ENCODE results near the gene NOLC1.

Gene NOLC1

DNA sequence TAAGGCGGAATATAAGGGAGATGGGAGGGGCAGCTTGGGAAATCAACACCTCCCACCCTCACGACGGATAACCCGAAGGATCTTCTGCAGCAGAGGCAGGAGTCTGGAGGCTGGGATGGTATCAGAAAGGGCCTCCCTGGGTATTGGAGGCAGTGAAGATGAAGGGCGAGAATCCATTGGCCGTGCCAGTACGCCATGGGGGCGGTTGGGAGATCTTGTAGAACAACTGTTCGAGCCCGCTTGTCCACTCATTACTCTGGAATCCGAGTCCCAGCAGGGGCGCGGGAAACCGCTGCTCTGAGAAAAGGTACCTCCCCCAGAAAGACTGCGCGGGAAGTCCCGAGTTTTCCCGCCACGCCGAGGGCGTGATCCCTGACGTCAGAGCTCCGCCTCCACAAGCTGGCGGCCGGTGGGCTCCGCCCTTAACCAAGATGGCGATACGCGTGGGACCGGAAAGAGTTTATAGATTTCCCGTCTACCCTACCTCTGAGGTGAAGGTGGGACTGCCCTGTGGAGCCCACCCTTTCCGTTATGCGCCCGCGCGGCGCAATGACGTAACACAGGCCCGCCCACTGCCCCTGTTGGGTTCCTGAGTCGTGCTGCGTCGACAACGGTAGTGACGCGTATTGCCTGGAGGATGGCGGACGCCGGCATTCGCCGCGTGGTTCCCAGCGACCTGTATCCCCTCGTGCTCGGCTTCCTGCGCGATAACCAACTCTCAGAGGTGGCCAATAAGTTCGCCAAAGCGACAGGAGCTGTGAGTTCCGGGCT is at the start of gene NOLC1:
Gene NOLC1 (plus strand): TSS at position 616 of the 771 bp plus-strand sequence. CDS start 22 bp downstream, at position 638.
- TF ChIP-seq ZNF384 (IDR thresholded peaks at IDR 0.05) (no peak), LEF1 (IDR thresholded peaks at IDR 0.05; ENCODE audit: borderline replicate concordance) (no peak), FOXM1 (IDR thresholded peaks at IDR 0.05; ENCODE audit: borderline replicate concordance) (no peak), NFRKB (IDR thresholded peaks at IDR 0.05) (no peak), SUZ12 (IDR thresholded peaks at IDR 0.05) (no peak), FOXK2 (IDR thresholded peaks at IDR 0.05) (no peak), HDGF (IDR thresholded peaks at IDR 0.05; ENCODE audit: borderline replicate concordance) (no peak), SP1 (IDR thresholded peaks at IDR 0.05) (peak; percentile 71; the same call in 1 of the 2 replicates), TARDBP (IDR thresholded peaks at IDR 0.05) (no peak), BHLHE40 (IDR thresholded peaks at IDR 0.05; ENCODE audit: borderline replicate concordance) (no peak), FOXA1 (IDR thresholded peaks at IDR 0.05) (no peak), ARNT (IDR thresholded peaks at IDR 0.05) (no peak), L3MBTL2 (conservative IDR thresholded peaks at IDR 0.05) (peak; percentile 3; the same call in 1 of the 2 replicates), ELF4 (IDR thresholded peaks at IDR 0.05) (peak; percentile 81), CTBP1 (IDR thresholded peaks at IDR 0.05; ENCODE audit: borderline replicate concordance) (peak; percentile 82; the same call in 1 of the 2 replicates)
- TF ChIP-seq, protein P1, sequence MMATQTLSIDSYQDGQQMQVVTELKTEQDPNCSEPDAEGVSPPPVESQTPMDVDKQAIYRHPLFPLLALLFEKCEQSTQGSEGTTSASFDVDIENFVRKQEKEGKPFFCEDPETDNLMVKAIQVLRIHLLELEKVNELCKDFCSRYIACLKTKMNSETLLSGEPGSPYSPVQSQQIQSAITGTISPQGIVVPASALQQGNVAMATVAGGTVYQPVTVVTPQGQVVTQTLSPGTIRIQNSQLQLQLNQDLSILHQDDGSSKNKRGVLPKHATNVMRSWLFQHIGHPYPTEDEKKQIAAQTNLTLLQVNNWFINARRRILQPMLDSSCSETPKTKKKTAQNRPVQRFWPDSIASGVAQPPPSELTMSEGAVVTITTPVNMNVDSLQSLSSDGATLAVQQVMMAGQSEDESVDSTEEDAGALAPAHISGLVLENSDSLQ (IDR thresholded peaks at IDR 0.05) = no peak; the same call in 1 of the 2 replicates
- peak; percentile 99 for DNase-seq (ENCODE audit: extremely low spot score)
- ChIA-PET CTCF (interaction anchor here (0.9 kb wide), 1 partner anchor 18 kb away, joined by 7 read pairs; no protein-coding TSS in a partner anchor), POLR2A (interaction anchor here (0.6 to 2.0 kb wide), 12 partner anchors 9 to 37 kb away, joined by 3 to 8 read pairs (median 5); partner anchors contain the start of gene PPRC1)

DNA sequence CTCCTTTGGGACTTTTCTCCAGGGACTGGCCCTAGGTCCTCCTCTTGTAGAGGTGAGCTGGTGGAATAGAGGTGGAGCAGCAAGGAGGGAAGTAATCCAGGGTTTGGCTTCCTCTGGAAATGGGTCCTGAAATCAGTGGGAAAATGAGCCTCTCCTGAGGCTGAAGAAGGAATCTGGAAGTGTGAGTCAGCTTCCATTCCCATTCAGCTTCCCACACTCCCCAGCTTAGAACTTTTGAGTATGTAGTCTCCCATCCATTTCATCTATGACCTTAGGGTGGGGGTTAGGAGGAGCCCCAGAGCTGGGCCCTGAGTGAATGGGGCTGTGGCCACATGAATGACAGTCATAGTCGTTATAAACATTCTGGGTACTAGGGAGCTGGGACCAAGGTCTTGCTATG is 49.8 kb upstream of the NOLC1 start:
- CTCF ChIA-PET = no interaction called here
- TF ChIP-seq ZNF384 (IDR thresholded peaks at IDR 0.05) (no peak), L3MBTL2 (conservative IDR thresholded peaks at IDR 0.05) (no peak), LEF1 (IDR thresholded peaks at IDR 0.05; ENCODE audit: borderline replicate concordance) (no peak), CTBP1 (IDR thresholded peaks at IDR 0.05; ENCODE audit: borderline replicate concordance) (no peak), NFRKB (IDR thresholded peaks at IDR 0.05) (no peak), HDGF (IDR thresholded peaks at IDR 0.05; ENCODE audit: borderline replicate concordance) (no peak), ARNT (IDR thresholded peaks at IDR 0.05) (no peak), ELF4 (IDR thresholded peaks at IDR 0.05) (no peak), BHLHE40 (IDR thresholded peaks at IDR 0.05; ENCODE audit: borderline replicate concordance) (no peak), SUZ12 (IDR thresholded peaks at IDR 0.05) (no peak), SP1 (IDR thresholded peaks at IDR 0.05) (no peak)

DNA sequence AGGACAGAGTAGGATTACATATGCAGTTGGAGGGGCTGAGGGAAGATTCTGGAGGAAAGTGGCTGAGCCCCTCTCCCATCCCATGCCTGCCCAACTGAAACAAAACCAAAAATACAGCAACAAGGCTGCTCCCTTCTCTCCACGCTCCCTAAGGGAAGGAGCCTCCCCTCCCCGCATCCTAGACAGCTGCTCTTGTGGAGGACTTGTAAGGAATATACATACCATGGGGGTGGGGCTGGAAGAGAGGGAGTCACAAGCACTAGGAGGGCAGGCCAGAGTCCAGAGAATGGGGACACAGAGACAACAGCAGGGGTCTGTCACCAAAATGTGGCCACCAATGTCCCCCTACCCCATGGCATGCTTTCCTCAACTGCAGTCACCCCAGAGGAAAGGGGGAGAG is 45.2 kb upstream of the NOLC1 start:
- TF ChIP-seq ELF4 (IDR thresholded peaks at IDR 0.05) (no peak), FOXM1 (IDR thresholded peaks at IDR 0.05; ENCODE audit: borderline replicate concordance) (no peak), NFRKB (IDR thresholded peaks at IDR 0.05) (no peak)
- TF ChIP-seq, protein P1 (IDR thresholded peaks at IDR 0.05) = no peak
- ChIA-PET POLR2A (no interaction called here), CTCF (interaction anchor here (1.1 kb wide), 1 partner anchor 15 kb away, joined by 3 read pairs; no protein-coding TSS in a partner anchor)
- no peak for DNase-seq (ENCODE audit: extremely low spot score)

More for the DNA sequence above, 49.8 kb upstream of the NOLC1 start:
- POLR2A ChIA-PET = interaction anchor here (1.7 kb wide), 1 partner anchor 12 kb away, joined by 15 read pairs; no protein-coding TSS in a partner anchor
- no peak for DNase-seq (ENCODE audit: extremely low spot score)

DNA sequence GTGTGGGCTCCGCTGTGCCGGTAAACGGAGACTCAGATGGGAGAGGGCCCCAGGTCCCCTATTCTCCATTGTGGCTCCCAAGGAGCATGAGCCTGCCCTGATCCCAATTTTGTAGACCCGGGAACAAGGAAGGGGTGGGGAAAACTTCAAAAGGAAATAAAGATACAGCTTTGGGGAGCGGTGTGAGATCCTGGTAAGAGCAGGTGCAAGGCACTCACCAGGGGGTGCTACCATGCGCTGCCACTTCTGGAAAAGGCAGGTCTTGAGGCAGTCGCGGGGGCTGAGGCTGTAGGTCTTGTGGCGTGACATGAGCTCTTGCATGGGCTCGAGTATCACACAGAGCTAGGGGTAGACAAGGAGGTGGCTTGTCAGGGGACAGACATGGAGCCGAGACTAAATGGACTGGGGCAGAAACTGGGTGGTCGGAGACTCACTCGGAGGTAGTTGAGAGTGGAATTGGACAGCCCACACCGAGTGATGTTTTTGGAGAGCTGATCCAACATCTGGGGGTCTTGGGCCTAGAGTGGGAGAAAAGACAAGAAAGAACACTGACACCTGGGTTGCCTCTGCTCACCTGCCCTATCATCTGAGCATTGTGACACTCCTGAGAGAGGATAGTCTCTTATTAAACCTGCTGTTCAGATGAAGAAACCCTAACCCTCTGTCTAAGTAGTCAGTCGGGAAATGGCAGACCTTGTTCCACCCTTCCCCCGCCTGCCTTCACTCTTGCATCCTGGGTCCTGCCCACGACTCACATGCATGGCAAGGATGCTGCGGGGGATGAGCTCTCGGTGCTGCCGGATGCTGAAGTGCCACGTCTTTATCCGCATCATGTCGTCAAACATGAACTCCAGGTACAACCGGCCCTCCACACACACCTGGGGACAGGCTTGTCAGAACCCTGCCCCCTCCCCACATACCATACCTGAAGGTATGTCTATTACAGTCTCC is 42.7 kb upstream of the NOLC1 start:
- POLR2A ChIA-PET = no interaction called here
- no peak for DNase-seq (ENCODE audit: extremely low spot score)
- CTCF ChIA-PET = interaction anchor here (0.5 to 0.6 kb wide), 2 partner anchors 68 to 1098 kb away, joined by 3 to 4 read pairs; no protein-coding TSS in a partner anchor
- TF ChIP-seq SP1 (IDR thresholded peaks at IDR 0.05) (no peak), ELF4 (IDR thresholded peaks at IDR 0.05) (no peak), FOXA1 (IDR thresholded peaks at IDR 0.05) (no peak), LEF1 (IDR thresholded peaks at IDR 0.05; ENCODE audit: borderline replicate concordance) (no peak), L3MBTL2 (conservative IDR thresholded peaks at IDR 0.05) (no peak), NFRKB (IDR thresholded peaks at IDR 0.05) (no peak), SUZ12 (IDR thresholded peaks at IDR 0.05) (no peak), ZNF384 (IDR thresholded peaks at IDR 0.05) (no peak), CTBP1 (IDR thresholded peaks at IDR 0.05; ENCODE audit: borderline replicate concordance) (no peak), HDGF (IDR thresholded peaks at IDR 0.05; ENCODE audit: borderline replicate concordance) (no peak), ARNT (IDR thresholded peaks at IDR 0.05) (no peak), BHLHE40 (IDR thresholded peaks at IDR 0.05; ENCODE audit: borderline replicate concordance) (no peak), TARDBP (IDR thresholded peaks at IDR 0.05) (no peak), FOXK2 (IDR thresholded peaks at IDR 0.05) (no peak), FOXM1 (IDR thresholded peaks at IDR 0.05; ENCODE audit: borderline replicate concordance) (no peak)
- TF ChIP-seq, protein P1 (IDR thresholded peaks at IDR 0.05) = no peak

DNA sequence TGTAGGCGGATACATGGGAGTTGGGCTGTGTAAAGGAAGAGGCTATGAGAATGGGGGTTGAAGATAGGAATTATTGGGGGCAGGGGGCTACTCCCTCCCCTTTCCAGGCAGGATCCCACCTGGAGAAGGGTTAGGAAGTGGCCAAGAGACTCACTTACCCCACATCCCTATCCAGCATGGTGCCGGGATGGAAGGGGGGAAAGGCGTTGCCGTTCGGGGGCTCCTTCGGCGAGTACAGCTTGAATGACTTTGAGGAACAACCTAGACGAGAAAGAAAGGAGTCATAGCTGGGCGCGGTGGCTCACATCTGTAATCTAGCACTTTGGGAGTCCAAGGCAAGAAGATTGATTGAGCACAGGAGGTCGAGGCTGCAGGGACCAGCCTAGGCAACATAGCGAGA is 40.9 kb upstream of the NOLC1 start:
- ChIA-PET POLR2A (interaction anchor here (1.2 kb wide), 1 partner anchor 293 kb away, joined by 3 read pairs; the partner anchor contains the start of gene OGA), CTCF (no interaction called here)
- TF ChIP-seq LEF1 (IDR thresholded peaks at IDR 0.05; ENCODE audit: borderline replicate concordance) (no peak), HDGF (IDR thresholded peaks at IDR 0.05; ENCODE audit: borderline replicate concordance) (no peak), SP1 (IDR thresholded peaks at IDR 0.05) (no peak), ZNF384 (IDR thresholded peaks at IDR 0.05) (no peak), NFRKB (IDR thresholded peaks at IDR 0.05) (no peak)
- no peak for DNase-seq (ENCODE audit: extremely low spot score)
